Erythroblast (primary cell): ENCODE data around the gene SLC7A14.

Experiments used
- GATA1 ChIP-seq: IDR thresholded peaks from 2 replicates; pipeline ENCODE4 v1.6.1; 2011; ENCODE audit warnings: low read depth, mild to moderate bottlenecking, control low read depth, low read length, moderate library complexity
- POLR2A ChIP-seq: IDR thresholded peaks from 2 replicates; pipeline ENCODE4 v1.6.1; 2011; ENCODE audit warnings: mild to moderate bottlenecking, low read length

- TF ChIP-seq POLR2A (no peak), GATA1 (no peak)
Measured at GRCh38 chr3:170417090-170417489, 168.8 kb downstream of the SLC7A14 start.
